K562 (cell line): ENCODE measurements around the gene GREB1. TPM values are rescaled to one million over a fixed set of nuclear protein-coding genes. Genes with fewer than 3 reads are reported as not detected.

Experiments used
- EHMT2 ChIP-seq: fragments of 450-650 bp; IDR thresholded peaks from 2 replicates; pipeline ENCODE4 v1.6.1; 2018; ENCODE audit warnings: antibody characterized with exemption
- NCOA2 ChIP-seq, 2 experiments: fragments of 450-650 bp; IDR thresholded peaks; 2 replicates each; pipeline ENCODE4 v1.6.1; 2018; ENCODE audit warnings: mild to moderate bottlenecking in 2 of 2, moderate library complexity in 1 of 2; ENCODE audit not compliant: partially characterized antibody in 2 of 2
- NFRKB ChIP-seq: fragments of 450-650 bp; IDR thresholded peaks from 2 replicates; pipeline ENCODE4 v1.6.1; 2016; ENCODE audit warnings: low read depth
- SRSF9 ChIP-seq: fragments of 200-400 bp; formaldehyde crosslinking; IDR thresholded peaks from 2 replicates; pipeline ENCODE4 v1.6.1; 2017; ENCODE audit warnings: low read depth, low read length, borderline replicate concordance
- TBL1XR1 ChIP-seq, 2 experiments: IDR thresholded peaks; 2 replicates each; pipeline ENCODE4 v1.6.1; 2012; ENCODE audit warnings: improper control_type of control experiment in 2 of 2, low read length in 2 of 2, mild to moderate bottlenecking in 1 of 2
- ZNF696 ChIP-seq: fragments of 250-450 bp; sonication (Bioruptor Pico); conservative IDR thresholded peaks from 2 replicates; pipeline ENCODE4 v1.4.0; 2020; ENCODE audit warnings: mild to moderate bottlenecking, moderate library complexity
- polyA plus RNA-seq, 8 experiments: library from polyadenylated mRNA; depleted of rRNA in 4 of 8; stranded (reverse) in 5 of 8; unstranded in 3 of 8; fragments of >200 nt; fragmentation: Nextera tagmentation in 2 of 8; fragmentation: Illumina TruSeq in 1 of 8; extraction: Ambion mirVana in 2 of 8; extraction: Trizol in 1 of 8; gene quantifications; 2 replicates each; pipeline versions ENCODE4 v1.2.1 to v1.2.3, GENCODE V29; 2011 to 2014; ENCODE audit warnings: inconsistent platforms in 1 of 8, missing spikeins in 1 of 8
- total RNA-seq, 7 experiments: library from RNA; depleted of rRNA in 6 of 7; stranded (reverse); fragments of >200 nt in 6 of 7; fragmentation: Illumina TruSeq in 2 of 7; extraction: Trizol in 2 of 7; gene quantifications; 2 replicates each; pipeline versions ENCODE4 v1.2.1 to v1.2.3, GENCODE V29; 2011 to 2021; ENCODE audit warnings: low replicate concordance in 1 of 7
- TF ChIP-seq, protein P1 (sequence below), 2 experiments: fragments of 450-650 bp; IDR thresholded peaks; 2 replicates each; pipeline ENCODE4 v1.6.1; 2016
- TF ChIP-seq, protein P2 (sequence below): fragments of 150-350 bp; conservative IDR thresholded peaks from 2 replicates; pipeline ENCODE4 v1.6.1; 2014; ENCODE audit warnings: low read length

The GREB1 gene
- total and polyA plus RNA-seq, 9 of the 15 experiments (the other 6 are each of a cell fraction or from before 2014, with no cell fraction given), result 0.04 to 0.86 (median 0.10) TPM; not detected in 1

DNA sequence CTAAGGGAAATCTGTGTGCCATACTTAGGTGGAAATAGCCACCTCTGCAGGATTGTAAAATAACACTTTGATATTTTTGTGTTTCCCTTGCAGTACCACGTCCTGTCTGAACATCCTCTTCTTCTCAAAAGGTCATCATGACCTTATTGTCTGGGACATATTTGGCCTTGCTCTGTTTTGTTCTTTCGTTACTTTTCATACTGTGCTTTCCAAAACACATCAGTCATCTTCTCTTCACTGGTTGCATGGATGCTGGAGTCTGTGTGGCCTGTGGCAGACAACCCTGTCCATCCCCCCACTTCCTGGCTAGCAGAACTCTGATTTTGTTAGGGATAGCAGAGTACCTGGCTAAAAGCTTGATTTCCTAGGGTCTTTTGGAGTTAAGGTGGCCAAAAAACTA lies 9.4 kb upstream of the GREB1 start (continued):
- no peak for TF ChIP-seq TBL1XR1 (IDR thresholded peaks at IDR 0.05; ENCODE audit: low read length in 2 of 2)
- no peak for TF ChIP-seq NFRKB
- TF ChIP-seq ZNF696 (CRISPR knock-in tag), result no peak
- TF ChIP-seq SRSF9, result no peak
- TF ChIP-seq EHMT2, result no peak
- TF ChIP-seq NCOA2 (IDR thresholded peaks at IDR 0.05; ENCODE audit: partially characterized antibody in 2 of 2), result no peak
- TF ChIP-seq, protein P1, sequence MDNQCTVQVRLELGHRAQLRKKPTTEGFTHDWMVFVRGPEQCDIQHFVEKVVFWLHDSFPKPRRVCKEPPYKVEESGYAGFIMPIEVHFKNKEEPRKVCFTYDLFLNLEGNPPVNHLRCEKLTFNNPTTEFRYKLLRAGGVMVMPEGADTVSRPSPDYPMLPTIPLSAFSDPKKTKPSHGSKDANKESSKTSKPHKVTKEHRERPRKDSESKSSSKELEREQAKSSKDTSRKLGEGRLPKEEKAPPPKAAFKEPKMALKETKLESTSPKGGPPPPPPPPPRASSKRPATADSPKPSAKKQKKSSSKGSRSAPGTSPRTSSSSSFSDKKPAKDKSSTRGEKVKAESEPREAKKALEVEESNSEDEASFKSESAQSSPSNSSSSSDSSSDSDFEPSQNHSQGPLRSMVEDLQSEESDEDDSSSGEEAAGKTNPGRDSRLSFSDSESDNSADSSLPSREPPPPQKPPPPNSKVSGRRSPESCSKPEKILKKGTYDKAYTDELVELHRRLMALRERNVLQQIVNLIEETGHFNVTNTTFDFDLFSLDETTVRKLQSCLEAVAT (IDR thresholded peaks at IDR 0.05), result no peak
- TF ChIP-seq, protein P2, sequence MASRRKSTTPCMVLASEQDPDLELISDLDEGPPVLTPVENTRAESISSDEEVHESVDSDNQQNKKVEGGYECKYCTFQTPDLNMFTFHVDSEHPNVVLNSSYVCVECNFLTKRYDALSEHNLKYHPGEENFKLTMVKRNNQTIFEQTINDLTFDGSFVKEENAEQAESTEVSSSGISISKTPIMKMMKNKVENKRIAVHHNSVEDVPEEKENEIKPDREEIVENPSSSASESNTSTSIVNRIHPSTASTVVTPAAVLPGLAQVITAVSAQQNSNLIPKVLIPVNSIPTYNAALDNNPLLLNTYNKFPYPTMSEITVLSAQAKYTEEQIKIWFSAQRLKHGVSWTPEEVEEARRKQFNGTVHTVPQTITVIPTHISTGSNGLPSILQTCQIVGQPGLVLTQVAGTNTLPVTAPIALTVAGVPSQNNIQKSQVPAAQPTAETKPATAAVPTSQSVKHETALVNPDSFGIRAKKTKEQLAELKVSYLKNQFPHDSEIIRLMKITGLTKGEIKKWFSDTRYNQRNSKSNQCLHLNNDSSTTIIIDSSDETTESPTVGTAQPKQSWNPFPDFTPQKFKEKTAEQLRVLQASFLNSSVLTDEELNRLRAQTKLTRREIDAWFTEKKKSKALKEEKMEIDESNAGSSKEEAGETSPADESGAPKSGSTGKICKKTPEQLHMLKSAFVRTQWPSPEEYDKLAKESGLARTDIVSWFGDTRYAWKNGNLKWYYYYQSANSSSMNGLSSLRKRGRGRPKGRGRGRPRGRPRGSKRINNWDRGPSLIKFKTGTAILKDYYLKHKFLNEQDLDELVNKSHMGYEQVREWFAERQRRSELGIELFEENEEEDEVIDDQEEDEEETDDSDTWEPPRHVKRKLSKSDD, result no peak
